ENCODE results near the gene FAM180A.

FAM180A gene

GRCh38 chr7:135683609-135684008 lies 65.0 kb downstream of the FAM180A start:
- Histone ChIP-seq H3K36me3 (ENCODE audit: insufficient read depth, low read length) (no peaks in the 10 kb centered on the region; the same call in 1 of the 2 replicates), H3K4me1 (ENCODE audit: insufficient read depth, low read length) (peaks cover 9% of the 10 kb centered on the region; the same call in 1 of the 2 replicates), H3K9ac (ENCODE audit: low read depth, low read length) (no peak overlapping the region), H3K9me3 (ENCODE audit: control insufficient read depth, insufficient read depth, low read length) (no peaks in the 10 kb centered on the region)

GRCh38 chr7:135682191-135682590 lies 66.4 kb downstream of the FAM180A start:
- no peak overlapping the region for H3K9ac ChIP-seq (ENCODE audit: low read depth, low read length)
- H3K4me1 ChIP-seq (ENCODE audit: insufficient read depth, low read length), result peaks cover 9% of the 10 kb centered on the region; the same call in 1 of the 2 replicates
- H3K36me3 ChIP-seq (ENCODE audit: insufficient read depth, low read length), result no peaks in the 10 kb centered on the region

GRCh38 chr7:135681762-135682161 lies 66.9 kb downstream of the FAM180A start:
- no peaks in the 10 kb centered on the region for H3K9me3 ChIP-seq (ENCODE audit: control insufficient read depth, insufficient read depth, low read length)
- no peak overlapping the region for H3K9ac ChIP-seq (ENCODE audit: low read depth, low read length)
- no peaks in the 10 kb centered on the region for H3K36me3 ChIP-seq (ENCODE audit: insufficient read depth, low read length)
- peaks cover 9% of the 10 kb centered on the region; the same call in 1 of the 2 replicates for H3K4me1 ChIP-seq (ENCODE audit: insufficient read depth, low read length)

More at GRCh38 chr7:135682191-135682590, 66.4 kb downstream of the FAM180A start:
- H3K9me3 ChIP-seq (ENCODE audit: control insufficient read depth, insufficient read depth, low read length), result no peaks in the 10 kb centered on the region

Measured in ES-I3 (cell line).